Hippocampal formation (tissue), 2 donors: Measurements from ENCODE around the gene LHFPL3.
A peak's percentile ranks its signal among the peaks of the same experiment; 100 is the strongest.

ENCODE experiments used
- DNase-seq, 2 donors: peaks; one replicate each; lab custom pipeline; 2025; lab: John Stamatoyannopoulos, UW

The LHFPL3 gene

DNA sequence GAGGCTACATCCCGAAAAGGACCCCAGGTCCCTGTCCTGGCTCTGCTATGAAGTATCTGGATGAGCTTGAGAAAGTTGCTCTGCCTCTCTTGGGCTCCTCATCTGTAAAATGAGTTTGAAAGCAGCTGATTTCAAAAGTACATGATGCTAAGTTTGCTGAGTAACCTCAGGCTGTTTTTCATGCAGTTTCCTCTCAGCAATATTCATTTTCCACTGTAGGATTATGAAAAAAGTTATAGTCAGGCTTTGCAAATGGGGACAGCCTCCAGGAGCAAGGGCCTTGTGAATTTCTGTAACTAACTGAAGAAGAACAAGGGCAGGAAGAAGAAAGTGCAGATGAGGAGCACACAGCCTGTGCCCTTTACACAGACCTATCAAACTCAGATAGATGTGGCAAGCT, 518.3 kb downstream of the LHFPL3 start:
- DNase-seq: no peak

DNA sequence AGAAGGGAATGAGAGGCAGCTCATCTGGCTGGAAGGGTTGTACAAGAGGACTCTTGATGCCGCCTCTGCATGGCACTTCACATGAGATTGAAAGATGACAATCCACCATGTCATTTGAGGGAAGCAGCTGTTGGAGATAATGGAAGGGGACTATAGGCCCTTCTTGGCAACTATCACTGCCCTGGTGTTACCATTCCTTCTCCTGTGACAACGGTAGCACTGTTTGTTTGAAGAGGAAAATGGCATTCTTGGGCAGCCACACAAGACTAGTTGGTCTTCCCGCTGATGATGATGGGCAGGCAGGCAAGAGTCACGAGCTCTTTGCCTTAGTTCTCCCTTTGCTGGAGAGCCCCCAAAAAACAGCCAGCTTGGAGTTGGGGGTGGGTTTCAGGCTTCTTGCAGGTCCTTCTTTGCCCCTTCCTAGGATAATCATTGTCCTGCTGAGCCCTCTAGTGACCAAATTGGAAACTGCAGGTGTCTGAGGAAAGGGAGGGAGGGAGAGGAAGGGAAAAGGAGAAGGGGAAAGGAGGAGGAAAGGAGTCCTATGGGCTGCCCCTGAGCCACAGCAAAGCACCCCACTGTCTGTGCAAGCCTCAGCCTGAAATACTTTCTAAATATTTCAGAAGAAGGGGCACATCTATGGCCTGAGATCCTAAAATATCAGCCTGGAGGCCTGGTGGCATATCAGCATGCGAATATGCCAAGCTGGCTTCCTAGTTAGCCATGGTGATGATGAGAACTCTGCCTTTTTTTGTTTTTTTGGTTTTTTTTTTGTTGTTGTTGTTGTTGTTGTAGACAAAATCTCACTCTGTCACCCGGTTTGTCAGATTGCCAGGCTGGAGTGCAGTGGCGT, 520.0 kb downstream of the LHFPL3 start:
- DNase-seq: peak; percentile 48 to 65

DNA sequence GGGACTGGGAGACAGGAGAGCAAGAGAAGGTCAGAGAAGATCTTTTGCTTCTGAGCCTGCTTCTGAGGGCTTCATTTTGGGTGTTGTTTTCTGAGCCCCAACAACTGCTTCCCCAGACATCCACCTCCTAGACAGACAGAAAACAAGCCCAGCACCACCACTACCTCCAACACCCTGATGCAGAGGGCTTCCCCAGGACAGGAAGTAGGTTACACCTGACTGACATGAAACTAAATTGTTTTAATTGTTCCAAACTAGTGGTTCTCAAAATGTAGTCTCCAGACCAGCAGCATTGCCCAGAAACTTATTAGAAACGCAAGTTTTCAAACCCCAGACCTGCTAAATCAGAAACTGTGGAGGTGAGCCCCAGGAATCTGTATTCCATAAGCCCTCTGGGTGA, 522.0 kb downstream of the LHFPL3 start:
- no peak for DNase-seq

DNA sequence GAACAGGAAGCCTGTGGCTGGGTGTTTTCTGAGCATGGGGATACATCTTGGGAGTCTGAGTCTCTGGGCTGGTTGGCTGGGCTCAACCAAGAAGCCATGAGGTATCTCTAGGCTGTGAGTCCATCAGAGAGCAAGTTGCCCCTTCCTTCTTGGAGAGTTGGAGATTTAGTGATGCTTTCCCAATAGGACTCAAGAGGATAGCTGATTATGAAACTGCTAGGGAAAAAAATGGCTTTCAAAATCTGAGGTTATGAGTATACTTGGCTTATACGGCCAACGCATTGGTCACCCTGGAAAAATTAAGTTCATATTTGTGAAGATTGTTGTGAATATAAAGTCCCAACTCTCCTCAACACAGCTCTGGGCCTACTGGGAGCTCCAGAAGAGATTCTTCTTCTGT, 522.9 kb downstream of the LHFPL3 start:
- DNase-seq: no peak

DNA sequence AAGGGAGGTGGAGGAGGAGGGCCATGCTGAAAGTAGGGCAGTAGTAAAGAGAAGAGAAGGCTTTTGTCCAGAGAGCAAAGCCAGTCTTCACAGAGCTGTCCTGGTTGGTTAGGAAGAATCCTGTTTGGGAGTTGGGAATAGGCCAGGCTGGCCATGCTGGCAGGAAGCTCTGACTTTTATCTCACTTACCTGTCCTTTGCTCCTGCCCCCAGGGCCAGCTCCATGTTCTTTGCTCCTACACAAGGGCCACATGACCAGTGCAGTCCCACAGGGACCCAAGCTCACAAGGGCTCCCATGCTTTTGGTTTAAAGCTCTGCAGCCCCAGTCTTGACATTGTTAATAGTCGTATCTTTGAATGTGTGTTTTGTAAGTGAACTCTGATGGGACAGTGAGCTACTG, 524.0 kb downstream of the LHFPL3 start:
- no peak for DNase-seq

DNA sequence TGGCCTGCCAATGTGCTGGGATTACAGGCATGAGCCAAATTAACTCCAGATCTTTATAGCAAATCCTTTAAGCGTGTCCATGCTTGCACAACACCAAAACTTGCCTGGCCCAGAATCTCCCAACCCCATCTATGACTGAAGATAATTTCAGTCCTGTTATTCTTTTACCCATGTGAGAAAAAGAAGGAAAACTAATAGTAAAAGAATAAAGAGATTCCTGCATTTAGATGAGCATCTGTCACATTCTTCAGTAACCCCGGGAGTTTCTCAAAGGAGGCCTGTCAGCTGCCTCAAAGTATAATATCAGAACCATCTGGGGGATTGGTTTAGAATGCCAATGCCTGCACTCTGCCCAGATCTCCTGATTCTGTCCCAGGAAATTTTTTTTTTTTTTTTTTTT, 527.5 kb downstream of the LHFPL3 start:
- DNase-seq: no peak

DNA sequence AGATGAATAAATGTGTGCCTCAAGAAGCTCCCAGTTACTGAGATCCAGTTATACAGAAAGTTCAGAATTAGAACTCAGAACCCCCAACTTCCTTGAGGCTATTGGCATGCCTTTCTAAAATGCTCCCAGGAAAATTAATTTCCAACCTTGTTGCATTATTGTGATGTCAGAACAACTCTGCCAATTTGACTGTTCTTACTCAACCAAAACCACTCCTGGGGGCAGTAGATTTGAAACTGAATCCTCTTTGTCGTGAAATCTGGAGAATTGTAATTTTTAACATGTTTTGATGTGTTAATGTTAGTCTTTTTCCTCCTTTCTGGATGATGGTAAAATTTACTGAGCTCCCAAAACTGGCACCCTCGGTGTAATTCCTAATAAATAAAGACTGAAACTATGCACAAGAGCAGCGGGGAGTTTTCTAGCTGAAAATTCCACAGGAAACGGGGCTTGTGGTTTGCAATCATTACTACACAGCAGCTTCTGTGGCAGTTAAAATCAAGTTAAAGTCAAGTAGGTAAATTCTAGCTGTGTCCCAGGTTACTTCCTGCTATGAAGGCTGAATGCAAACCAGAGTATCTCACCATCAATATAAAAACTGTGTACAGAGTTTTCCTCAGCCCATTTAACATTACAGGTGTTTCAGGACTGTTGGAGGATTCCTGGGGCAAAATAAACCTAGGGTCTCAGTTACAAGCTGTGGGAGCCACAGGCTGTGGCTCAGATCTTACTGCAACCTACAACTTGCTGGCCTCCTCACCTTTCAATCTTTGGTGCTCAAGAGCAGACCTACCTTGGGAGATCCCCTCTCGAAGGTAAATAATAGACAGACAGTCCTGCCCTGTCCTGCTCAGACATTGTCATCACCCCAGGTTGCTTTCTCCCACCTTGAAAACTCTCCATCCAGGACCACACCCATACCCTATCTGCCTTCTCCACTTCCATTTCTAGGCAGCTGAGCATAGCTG, 529.3 kb downstream of the LHFPL3 start:
- no peak for DNase-seq

DNA sequence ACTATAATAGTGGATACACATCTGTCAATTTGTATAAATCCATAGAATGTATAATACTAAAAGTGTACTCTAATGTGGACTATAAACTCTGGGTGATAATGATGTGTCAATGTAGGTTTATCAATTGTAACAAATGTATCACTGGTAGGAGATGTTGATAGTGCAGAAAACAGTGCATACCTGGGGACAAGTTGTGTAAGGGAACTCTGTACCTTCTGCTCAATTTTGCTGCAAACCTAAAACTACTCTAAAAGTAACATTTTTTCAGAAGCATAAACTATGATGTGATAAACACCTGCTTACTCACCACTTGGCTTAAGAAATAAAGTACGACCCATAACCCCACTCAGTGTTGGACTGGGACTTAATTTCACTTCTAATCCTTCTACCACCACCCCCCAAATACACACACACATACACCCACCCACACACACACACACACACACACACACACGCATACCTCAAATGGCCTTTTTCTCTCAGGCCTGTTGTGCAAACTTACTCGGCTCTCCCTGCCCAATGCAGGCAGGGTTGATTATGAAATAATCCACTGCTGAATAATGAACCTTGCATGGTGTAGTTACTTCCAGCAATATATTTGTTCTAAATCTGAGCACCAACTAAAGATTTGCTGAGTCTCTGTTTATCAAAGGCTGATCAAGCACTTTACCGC, 531.5 kb downstream of the LHFPL3 start:
- DNase-seq: no peak

DNA sequence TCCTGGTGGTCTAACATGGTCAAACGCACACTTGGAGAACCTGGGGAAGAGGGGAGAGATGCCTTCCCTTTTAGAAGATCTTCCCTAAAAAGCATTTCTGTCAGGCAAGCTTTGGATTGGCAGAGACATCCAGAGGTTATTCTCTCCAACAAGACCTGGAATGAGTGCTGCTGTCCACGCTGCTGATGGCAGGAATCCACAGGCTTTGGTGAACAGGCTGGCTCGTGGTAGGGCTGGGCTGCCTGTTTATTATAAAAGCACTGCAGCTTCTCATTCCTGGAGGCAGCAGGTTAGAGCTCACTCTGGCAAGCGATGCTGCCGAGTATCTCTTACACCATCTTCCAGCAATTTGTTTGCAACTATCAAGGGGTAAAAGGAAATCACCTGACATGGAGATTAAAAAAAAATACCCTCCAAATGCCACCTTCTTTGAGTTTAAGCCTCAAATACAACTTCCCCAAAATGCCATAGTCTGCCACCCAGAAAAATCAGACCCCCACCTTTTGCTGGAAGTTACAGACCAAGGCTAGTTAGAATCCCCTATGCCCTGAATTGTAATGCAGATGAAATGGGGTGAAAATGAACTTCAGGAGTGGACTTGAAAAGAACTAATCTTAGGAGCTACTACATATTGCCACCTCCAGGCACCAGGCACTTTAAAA, 533.5 kb downstream of the LHFPL3 start:
- no peak for DNase-seq

DNA sequence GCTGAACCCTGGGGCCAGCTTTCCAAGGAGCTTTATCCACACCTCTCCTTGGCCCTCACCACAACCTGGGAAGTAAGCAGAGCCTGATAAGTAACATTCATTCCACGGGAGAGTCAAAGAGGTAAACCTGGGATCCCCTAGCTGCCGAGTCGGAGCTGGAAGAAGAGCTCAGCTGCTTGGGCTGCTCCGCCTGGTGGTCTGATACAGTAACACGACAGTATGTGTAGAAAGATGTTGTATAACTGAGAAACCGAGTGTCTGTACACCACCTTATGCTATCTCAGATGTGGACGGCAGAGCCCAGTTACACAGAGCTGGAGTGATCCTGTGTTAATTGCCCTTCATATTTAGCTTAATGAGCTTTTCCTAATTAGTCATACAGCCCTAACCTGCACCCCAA, 534.3 kb downstream of the LHFPL3 start:
- no peak for DNase-seq

DNA sequence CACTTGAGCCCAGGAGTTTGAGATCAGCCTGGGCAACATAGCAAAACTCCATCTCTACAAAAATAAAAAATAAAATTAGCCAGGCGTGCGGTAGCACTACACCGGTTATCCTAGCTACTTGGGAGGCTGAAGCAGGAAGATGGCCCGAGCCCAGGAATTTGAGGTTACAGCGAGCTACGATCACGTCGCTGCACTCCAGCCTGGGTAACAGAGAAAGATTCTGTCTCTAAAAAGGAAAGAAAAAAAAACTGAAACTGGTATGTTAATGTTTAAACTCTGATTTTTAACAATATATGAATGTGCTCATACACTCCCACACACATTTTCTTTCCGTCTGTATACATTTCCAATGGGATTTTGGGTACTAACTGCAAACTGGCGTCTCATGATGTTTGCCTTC, 545.0 kb downstream of the LHFPL3 start:
- DNase-seq: no peak

DNA sequence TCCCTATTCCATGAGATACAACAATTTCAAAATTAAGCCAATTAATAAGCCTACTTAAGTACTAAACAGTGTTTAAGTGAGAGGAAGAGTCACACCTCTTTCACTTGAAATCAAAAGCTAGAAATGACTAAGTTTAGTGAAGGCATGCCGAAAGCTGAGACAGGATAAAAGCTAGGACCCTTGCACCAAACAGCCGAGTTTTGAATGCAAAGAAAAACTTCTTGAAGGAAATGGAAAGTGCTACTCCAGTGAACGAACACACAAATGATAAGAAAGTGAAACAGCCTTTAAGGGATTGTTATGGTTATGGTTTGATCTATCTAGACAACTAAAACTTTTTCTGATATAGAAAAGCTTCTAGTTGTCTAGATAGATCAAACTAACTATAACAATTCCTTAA, 550.2 kb downstream of the LHFPL3 start:
- DNase-seq: no peak

DNA sequence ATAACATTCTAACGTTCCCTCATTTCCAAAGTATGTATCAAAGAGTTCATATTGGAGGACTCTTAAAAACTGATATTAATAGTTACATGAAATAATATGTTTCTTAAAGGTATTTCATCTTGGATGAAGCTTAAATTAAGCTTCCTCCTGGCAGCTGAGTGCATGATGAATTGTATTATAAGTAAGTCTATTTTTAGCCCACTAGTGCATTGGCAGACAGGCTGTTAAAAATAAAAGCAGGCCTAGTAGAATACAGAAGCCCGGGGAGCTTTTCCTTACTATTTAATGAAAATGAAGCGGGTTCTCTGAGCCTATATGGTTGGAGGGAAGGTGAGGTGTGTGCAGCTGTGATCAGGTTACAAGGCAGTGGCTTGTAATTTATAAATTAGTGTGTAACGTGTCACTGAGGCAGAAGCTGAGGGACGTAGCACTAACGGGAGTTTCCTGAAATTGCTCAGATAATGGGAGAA, 554.9 kb downstream of the LHFPL3 start:
- DNase-seq: no peak

DNA sequence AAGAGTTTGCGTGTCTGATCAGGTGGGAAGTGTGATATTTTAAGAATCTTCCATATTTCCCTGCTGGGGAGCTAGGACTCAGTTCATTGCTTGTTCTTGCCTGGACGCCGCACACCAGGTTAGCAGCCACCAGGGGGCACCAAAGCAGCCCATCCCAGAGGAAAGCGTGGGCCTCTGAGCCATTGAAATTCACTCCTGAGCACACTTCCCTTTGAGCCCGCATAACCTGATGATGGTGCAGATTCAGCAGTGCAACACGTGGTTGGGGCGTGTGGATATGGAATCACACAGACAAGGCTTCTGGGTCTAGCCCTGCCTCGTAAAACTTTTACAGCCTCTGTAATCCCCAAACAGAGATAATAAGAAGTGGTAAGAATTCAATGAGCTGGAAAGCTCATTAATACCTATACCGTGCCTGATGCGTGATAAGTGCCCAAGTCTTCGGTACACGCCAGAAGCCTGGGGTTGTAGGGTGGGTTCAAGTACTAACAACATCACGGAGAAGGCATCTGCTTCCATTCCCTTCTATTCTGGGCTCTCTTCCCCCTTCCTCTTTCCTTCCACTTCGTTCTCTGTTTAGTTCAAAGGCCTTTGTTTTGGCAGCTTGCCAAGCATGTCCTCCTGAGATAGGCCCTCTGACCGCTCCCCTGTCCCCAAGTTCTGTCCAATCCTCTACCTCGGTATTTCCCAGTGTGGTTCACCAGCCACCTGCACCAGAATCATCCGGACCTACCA, 555.5 kb downstream of the LHFPL3 start:
- DNase-seq: peak; percentile 43 to 84

DNA sequence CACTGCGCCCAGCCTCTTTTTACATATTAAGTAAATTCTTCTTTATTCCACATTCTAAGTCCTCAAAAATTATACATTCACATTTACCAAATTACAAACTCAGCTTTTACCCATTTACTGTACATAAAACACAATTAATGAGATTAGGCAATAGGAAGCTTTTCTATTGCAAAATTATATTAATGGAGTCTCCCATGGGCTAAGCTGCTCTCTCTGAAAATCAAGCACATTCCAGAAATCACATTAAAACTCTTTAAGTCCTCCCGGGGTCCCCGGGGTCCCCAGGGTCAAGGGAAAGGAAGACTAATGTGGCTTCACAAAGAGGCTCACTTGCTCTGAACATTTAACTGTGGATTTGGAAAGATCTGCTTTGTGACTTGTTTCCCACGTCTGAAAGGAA, 558.2 kb downstream of the LHFPL3 start:
- no peak for DNase-seq

DNA sequence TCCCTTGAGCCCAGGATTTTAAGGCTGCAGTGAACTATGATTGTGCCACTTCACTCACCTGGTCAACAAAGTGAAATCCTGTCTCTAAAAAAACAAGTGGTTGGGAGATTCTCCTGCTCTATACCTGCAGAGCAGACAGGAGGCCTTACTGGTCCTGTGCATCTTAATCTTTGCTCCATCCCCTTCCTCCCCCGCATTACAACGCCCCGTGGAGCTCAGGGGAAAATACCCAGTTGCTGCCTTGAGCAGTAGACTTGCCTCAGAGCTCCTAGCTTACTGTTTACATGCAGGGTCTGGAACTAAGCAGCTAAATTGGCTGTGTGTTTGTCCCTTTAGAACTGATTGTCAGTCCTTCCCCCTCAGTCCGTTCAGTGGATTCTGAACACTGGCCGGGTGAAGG, 561.8 kb downstream of the LHFPL3 start:
- no peak for DNase-seq

DNA sequence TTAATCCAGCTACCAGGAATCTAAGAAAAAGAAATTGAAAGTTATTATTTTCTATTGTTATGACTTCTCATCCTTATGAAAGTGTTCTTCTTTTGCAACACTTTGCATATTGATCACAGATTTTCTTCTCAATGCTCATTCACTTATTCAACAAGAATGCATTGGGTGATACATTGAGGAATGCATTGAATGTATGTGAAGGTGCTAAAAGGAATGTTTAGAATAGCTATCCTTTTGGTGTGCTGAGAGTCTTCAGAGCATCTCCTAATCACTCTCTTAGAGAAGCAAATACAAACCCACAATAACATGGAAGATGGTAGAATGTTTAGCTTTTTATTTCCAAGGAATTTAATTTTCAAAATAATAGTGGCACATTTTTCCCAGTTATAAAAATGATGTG, 563.5 kb downstream of the LHFPL3 start:
- no peak for DNase-seq

DNA sequence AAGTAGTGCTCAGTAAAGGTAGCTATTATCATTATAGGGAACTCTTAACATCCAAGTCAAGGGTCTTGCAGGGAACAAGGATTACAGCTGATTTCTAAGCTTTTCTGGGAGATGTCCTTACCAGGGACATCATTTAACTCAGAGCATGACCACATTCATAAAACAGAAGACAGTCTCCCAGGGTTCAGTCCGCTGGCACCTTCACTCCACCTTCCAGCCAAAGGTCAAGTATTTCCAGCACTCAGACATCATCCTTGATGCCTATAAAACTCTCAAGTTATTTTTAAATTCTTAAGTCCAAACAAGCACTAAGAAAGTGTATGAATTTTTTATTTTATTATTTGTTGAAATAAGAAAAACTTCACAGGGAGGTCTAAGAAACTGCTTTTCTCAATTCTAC, 565.9 kb downstream of the LHFPL3 start:
- DNase-seq: no peak

DNA sequence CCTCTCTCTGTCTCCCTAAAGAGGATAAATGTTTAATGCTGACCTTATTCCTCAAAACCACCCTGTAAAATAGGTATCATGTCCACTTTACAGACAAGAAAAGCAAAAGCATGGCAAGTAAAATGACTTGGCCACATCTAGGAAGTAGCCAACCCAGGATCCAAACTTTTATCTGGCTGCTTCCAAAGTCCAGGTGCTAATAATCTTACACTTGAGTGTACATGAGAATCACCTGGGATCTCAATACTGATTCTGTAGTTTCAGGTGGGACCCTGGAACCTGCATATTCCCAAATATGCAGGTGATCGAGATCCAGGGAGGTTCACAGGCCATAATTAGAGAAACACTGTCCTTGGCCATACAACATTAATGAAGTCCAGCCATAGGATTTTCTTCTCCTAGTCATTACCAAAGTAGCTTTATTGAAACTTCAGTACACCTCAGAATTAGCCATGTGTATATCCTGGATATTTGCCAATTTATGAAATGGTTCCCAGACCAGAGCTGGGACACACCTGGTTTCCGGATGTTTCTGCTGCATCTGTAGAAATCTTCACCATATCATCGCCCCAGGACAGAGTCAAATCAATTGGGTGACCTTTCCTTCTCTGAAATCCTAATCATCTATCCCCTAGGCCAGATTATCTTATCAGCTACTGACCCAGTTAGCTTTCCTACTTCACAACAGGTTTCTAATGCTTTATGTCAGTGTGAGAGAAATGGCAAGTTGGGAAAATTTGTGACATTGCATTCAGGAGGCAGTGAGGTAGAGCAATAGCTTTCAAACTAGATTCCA, 566.5 kb downstream of the LHFPL3 start:
- DNase-seq: no peak
